GM10266 (cell line): ENCODE measurements around the gene FAM161B.
"Not testable (repeated sequence)": the region's sequence is repeated elsewhere in the genome, so short reads cannot be mapped to it uniquely, and the experiment has no call there.

ENCODE experiments used
- DNase-seq: peaks from one replicate; pipeline ENCODE4 v3.0.0; 2012; ENCODE audit errors: extremely low spot score
- TF ChIP-seq, protein P1 (sequence below): IDR thresholded peaks from 2 replicates; pipeline ENCODE4 v1.5.1; 2012; ENCODE audit warnings: mild to moderate bottlenecking, low read depth; ENCODE audit not compliant: control insufficient read depth, insufficient read depth; ENCODE audit errors: missing control alignments

Gene FAM161B

DNA sequence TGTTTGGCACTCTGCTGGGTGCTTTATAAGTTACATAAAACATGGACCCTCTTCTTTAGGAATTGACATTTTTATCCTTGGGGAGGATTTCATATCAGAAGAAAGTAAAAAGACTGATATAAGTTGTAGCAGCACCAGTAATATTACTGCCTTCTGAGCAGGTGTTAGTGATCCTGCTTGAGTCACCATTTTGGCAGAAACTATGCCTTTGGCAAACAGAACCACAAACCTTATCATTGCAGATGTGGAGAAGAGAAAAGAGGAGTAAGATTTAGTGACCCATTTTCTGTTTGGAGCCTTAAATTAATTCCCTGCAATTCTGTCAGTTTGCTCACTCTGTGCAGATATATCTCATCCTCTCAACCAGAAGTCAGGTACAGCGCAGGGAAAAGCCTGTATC lies 40.2 kb downstream of the FAM161B start:
- TF ChIP-seq, protein P1, sequence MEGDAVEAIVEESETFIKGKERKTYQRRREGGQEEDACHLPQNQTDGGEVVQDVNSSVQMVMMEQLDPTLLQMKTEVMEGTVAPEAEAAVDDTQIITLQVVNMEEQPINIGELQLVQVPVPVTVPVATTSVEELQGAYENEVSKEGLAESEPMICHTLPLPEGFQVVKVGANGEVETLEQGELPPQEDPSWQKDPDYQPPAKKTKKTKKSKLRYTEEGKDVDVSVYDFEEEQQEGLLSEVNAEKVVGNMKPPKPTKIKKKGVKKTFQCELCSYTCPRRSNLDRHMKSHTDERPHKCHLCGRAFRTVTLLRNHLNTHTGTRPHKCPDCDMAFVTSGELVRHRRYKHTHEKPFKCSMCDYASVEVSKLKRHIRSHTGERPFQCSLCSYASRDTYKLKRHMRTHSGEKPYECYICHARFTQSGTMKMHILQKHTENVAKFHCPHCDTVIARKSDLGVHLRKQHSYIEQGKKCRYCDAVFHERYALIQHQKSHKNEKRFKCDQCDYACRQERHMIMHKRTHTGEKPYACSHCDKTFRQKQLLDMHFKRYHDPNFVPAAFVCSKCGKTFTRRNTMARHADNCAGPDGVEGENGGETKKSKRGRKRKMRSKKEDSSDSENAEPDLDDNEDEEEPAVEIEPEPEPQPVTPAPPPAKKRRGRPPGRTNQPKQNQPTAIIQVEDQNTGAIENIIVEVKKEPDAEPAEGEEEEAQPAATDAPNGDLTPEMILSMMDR = no peak
- DNase-seq = no peak

DNA sequence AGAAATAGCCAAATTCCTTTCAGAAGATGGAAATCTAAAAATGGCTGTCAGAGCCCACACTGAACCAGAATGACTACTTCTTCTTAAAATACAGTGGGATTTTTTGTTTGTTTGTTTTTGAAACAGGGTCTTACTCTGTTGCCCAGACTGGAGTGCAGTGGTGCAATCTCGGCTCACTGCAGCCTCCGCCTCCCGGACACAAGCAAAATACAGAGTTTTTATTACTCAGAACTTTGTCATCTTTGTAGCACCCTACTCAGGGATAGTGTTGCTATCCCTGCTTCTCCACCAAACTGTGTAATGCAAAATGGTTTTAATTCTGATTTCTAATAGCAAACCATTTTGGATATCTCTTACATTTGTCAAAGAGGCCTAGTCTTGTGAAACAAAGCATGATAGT lies 46.9 kb downstream of the FAM161B start:
- no peak for DNase-seq

DNA sequence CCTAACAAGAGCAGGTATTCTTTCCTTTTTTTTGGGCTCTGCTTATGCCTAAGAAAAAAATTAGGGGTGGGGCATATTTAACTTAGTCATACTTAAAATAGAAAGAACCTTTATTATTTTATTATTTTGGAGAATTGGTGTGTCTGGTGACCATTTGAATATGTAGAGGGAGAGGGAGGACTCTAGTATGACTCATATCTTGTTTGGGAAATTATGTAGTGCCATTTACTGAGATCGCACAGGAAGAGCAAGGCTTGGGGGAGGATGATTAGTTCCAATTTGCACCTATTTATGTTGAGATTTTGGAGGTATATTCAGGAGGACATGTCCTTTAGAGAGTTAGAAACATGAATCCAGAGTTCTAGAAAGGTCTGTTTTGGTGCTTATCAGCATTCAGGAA lies 53.4 kb downstream of the FAM161B start:
- no peak for DNase-seq
- TF ChIP-seq, protein P1 = no peak

More for the DNA sequence above, 46.9 kb downstream of the FAM161B start:
- TF ChIP-seq, protein P1 = no peak

DNA sequence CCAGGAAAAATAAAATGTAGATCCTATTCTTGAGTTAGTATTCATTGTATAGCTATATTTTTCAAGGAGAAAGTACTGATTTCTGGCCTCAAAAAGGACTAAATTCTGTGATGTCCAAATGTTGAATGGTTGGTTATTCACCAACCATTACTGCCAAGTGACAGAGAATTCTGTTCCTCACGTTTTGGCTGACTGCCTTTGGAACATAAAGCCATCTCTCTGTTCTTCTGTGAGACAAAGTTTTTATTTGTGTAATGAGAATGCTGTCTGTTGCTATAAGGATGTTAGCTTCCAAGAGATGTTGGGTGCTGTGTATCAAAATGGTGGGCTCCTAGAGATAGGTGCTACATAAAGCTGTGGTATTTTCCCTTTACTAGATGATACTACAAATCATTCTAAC lies 54.0 kb downstream of the FAM161B start:
- TF ChIP-seq, protein P1 = no peak
- no peak for DNase-seq

DNA sequence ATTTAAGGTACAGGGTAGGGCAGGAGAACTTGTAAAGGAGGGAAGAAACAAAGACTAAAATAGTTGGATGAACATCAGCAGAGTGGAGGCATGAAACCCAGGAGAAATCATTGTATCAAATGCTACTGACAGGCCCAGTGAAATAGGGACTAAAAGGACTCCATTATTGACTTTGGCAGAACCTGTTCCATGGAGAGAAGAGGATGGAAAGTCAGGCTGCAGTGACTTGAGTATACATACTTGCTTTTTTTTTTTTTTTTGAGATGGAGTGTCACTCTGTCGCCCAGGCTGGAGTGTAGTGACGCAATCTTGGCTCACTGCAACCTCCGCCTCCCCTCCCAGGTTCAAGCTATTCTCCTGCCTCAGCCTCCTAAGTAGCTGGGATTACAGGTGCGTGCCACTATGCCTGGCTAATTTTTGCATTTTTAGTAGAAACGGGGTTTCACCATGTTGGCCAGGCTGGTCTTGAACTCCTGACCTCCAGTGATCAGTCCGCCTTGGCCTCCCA lies 55.7 kb downstream of the FAM161B start:
- DNase-seq = not testable (repeated sequence)

DNA sequence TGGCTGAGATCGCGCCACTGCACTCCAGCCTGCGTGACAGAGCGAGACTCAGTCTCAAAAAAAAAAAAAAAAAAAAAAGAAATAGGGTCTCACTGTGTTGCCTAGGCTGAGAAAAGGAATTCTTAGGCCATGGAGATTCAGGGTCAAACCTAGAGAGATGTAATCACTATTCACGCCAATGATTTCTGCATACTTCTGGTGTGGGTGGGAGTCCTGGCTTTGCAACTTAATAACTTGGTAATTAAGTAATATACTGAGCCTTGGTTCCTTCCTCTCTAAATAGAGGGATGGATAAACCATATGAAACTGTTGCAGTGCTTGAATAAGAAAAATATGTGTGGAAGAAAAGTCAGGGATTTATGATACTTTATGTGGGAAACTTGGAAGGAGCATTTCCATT lies 60.5 kb downstream of the FAM161B start:
- no peak for DNase-seq
- TF ChIP-seq, protein P1 = no peak

DNA sequence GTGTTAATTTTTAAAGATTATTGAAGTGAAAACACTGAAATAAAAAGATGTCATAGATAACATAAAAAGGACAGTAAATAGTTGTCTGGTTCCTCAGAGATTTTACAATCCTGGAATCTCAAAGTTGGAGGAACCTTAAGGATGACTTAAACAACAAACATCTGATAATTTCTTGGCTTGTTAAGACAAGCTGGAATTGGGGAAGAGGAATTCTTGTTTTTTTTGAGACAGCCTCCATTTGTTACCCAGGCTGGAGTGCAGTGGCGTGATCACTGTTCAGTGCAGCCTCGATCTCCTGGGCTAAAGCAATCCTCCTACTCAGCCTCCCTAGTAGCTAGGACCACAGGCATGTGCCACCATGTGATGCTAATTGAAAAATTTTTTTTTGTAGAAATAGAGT lies 60.9 kb downstream of the FAM161B start:
- TF ChIP-seq, protein P1 = no peak

DNA sequence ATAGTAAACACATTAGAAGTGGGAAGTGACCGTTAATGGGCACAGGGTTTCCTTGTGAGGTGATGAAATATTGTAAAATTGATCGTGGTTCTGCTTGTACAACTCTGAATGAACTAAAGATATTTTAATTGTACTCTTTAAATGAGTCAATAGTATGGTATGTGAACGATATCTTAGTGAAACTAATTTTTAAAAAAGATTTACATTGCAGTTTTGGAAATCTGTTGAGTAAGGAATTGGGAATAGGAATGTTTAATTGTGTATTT lies 61.5 kb downstream of the FAM161B start:
- no peak for DNase-seq
- TF ChIP-seq, protein P1 = no peak

More for the DNA sequence above, 60.9 kb downstream of the FAM161B start:
- no peak for DNase-seq
